ENCODE data around the gene NTN4.

GRCh38 chr12:95796982-95797289, 6.4 kb upstream of the NTN4 start:
- TF ChIP-seq CTCF (IDR thresholded peaks at IDR 0.05), result no peak
- no peak for TF ChIP-seq EP300 (IDR thresholded peaks at IDR 0.05)
- TF ChIP-seq POLR2AphosphoS5 (IDR thresholded peaks at IDR 0.05), result no peak
